Activated T-cell treated with anti-CD3 and anti-CD28 coated beads for 1 hour (primary cell): Measurements from ENCODE around the gene SPTBN1.
"Not testable (repeated sequence)": the region's sequence is repeated elsewhere in the genome, so short reads cannot be mapped to it uniquely, and the experiment has no call there.

ENCODE experiments used
- DNase-seq: peaks from one replicate; pipeline ENCODE4 v3.0.0-alpha.2; 2020; ENCODE audit warnings: low read depth

SPTBN1 gene

GRCh38 chr2:54470266-54470938 is 14.3 kb downstream of the SPTBN1 start:
- no peak for DNase-seq

GRCh38 chr2:54471221-54471711 is 15.1 kb downstream of the SPTBN1 start:
- DNase-seq, result no peak

- DNase-seq, result no peak
Measured at GRCh38 chr2:54473851-54474250, 17.7 kb downstream of the SPTBN1 start.

DNA sequence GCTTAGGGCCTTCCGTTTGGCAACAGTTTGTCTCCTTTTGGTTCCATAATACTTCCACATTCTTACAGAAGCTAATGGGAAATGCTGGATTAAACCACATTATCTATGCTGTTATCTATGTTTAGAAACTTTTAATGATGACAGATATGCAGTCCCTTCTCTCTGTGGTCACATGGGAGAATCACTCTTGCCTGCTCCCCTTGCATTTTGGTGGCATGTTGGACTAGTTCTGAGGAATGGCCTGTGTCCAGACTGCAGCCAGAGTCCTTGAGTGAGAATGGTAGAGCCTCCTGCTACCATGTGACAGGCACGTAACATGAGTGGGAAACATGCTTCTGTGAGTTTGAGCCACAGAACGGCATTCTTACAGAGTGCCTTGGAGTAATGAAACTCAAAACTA is 19.2 kb downstream of the SPTBN1 start:
- DNase-seq, result no peak

DNA sequence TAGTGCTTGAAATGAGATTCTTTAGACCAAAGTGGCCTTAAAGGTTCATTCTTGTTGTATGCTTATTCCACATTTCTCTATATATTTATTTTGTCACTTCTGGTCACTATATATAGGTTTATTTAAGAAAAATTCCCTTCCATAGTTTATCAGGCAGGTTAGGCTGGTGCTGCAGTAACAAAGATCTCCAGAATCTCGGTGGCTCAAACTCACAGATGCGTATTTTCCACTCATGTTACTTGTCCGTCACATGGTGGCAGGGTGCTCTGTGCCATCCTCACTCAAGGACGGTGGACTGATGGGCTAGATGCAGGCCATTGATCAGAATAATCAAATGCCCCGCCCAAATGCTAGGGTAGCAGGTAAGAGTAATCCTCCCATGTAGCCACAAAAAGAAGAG is 19.8 kb downstream of the SPTBN1 start:
- DNase-seq, result no peak

- no peak for DNase-seq
Measured at GRCh38 chr2:54476852-54477251, 20.7 kb downstream of the SPTBN1 start.

- no peak for DNase-seq
Measured at GRCh38 chr2:54477896-54478295, 21.8 kb downstream of the SPTBN1 start.

- no peak for DNase-seq
Measured at GRCh38 chr2:54478899-54479298, 22.8 kb downstream of the SPTBN1 start.

- no peak for DNase-seq
Measured at GRCh38 chr2:54479424-54479823, 23.3 kb downstream of the SPTBN1 start.

DNA sequence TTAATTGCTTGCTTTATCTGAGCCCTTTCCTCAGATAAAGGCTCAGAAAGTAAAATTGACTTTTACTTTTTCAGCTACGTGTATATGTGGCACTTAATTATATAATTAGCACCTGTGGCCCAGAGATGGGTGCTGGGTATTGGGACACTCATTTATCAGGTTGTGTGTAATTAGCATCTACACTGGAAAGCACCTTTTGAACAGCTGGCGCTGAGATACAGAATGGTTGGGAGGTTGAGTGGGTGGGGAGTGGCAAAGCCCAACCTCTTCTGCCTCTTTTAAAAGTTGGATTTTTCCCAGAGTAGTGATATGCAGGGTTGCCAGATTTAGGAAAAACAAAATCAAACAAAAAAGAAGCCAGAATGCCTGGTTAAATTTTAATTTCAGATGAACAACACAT is 23.9 kb downstream of the SPTBN1 start:
- DNase-seq, result no peak

DNA sequence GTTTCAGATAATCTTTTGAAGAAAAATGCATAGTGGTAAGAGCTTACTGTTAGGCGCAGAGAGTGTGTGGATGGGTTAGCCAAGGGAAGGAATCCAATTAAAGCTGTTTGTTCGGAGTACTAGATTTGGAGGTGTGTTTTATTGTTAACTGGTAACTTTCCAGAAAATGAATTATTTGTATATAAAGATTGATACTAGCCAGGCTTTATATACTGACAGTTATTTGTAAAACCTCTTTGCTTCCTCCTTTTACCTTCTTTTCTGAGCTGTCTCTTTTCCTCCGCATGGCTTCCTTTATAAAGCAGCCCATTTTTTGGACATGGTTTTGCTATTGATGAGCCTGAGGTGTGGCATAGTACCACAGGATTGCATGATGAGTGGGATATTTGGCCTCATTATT is 25.6 kb downstream of the SPTBN1 start:
- no peak for DNase-seq

GRCh38 chr2:54482715-54483114 is 26.6 kb downstream of the SPTBN1 start:
- no peak for DNase-seq

- no peak for DNase-seq
Measured at GRCh38 chr2:54483426-54483825, 27.3 kb downstream of the SPTBN1 start.

- not testable (repeated sequence) for DNase-seq
Measured at GRCh38 chr2:54485756-54486155, 29.6 kb downstream of the SPTBN1 start.

DNA sequence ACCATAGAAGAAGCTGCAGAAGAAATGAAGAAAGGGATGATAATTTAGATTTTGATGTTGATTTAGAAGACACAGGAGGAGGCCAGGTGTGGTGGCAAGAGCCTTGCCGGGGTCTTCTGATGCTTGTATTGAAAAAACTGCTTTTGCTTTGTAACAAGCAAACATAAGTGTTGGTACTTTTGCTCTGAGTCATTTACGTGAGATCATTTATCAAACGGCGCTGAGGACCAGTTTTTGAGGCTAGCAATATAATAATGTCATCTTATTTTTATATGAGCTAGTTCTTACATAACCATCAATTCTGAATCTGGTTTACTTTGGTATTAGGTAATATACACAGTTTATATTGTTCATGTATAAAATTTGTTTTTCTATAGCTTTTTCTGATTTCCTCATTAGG is 30.6 kb downstream of the SPTBN1 start:
- DNase-seq, result no peak

DNA sequence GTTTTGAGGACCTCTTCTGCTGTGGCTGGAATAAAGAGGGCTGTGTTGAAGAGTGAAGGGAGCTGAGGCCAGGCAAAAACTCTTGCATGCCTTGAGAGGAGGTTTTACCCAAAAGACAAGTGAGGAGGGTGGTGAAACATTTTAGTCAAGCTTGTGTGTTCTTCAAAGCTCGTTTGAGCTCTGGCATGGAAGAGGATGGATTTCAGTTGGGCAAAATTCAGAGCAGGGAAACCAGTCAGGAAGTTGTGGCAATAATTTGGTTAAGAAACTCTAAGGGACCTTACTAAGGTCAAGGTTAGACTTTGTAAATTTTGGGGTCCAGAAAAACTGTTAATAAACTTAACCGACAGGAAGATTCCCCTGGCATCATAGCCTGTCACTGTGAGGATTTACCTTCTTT is 34.7 kb downstream of the SPTBN1 start:
- no peak for DNase-seq

DNA sequence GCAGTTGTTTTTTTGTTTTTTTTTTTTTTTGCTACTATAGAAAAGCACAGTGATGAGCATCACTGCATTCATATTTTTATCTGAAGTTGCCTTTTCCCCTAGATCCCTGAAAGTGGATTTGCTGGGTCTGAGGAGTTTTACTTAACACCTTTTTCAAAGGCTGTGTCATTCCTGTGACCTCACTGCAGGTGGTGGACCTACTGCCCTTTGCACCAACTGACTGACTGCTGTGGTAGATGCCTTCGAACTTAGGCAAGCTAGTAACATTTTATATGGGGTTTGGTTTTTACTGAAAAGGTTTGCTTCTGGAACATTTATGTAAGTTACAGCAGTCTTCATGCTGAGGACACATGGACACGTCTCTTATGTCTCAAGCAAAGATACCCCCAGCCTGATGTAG is 36.2 kb downstream of the SPTBN1 start:
- DNase-seq, result no peak

- no peak for DNase-seq
Measured at GRCh38 chr2:54494087-54494486, 38.0 kb downstream of the SPTBN1 start.

- DNase-seq, result no peak
Measured at GRCh38 chr2:54496920-54497319, 40.8 kb downstream of the SPTBN1 start.

DNA sequence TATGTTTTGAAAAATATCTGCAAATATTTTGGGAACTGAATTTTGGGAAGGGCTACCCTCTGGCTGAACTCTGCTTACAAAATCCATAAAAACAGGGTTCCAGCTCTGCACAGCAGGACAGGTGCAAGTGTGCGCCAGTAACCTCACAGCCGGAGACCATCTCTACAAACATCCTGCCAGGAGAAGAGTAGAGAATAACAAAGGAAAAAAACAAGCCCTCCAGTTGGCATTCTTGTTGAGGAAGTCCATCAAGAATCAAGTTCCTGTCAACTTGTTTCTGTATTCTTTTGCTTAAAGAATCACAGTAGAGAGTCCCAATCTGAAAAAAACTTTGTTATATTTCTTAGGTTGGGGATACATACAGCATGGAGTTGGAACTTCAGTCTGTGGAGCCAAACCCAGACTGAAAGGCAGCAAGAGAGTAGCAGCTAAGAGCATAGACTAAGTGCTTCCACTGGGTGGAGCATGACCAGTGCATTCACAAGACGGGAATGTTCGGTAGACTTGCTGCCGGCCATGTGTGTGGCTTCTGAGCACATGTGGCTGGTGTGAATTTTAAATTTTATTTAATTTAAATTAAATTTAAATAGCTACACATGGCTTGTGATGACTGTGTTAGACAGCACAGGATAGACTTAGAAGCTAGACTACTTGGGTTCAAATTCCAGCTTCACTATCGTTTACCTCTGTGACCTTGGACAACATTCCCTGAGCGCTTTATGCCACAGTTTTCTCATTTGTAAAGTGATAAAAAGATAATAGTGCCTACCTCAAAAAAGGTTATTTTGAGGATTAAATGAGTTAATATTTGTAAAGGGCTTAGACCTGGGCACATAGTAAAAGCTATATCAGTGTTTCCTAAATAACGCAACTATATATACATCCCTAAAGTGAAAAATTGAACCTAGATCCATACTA is 41.9 kb downstream of the SPTBN1 start:
- no peak for DNase-seq

- DNase-seq, result no peak
Measured at GRCh38 chr2:54499661-54500060, 43.5 kb downstream of the SPTBN1 start.

DNA sequence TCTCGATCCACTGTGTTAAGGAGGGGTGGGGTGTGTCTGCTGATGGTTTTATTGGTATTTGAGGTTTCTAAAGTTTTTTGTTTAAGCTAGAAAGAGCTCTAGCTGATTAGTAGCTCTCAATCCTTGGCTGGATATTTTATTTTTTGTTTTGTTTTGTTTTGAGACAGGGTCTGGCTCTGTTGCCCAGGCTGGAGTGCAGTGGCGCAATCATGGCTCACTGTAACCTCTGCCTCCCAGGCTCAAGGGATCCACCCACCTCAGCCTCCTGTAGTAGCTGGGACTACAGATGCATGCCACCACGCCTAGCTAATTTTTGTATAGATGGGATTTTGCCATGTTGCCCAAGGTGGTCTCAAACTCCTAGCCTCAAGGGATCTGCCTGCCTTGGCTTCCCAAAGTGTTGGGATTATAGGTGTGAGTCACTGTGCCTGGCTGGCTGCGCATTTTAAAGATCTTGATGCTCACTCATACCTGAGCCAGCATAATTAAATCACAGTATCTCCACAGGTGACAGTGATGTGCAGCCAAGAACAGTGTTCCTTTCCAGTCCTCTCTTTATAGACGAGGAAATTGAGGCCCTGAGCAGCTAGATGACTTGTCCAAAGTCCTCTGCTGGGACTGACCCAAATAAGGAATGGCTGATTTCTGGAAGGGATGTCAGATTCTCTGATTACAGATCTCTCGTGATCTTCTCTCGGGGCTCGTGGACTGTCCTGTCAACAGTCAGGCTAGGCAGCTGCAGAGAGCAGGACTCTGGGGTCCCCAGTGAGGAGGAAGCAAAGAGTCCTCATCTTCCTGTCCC is 44.5 kb downstream of the SPTBN1 start:
- DNase-seq, result no peak

- no peak for DNase-seq
Measured at GRCh38 chr2:54502731-54503130, 46.6 kb downstream of the SPTBN1 start.
